ENCODE data around the gene CD300LF.

GRCh38 chr17:74694081-74694480 is 18.6 kb downstream of the CD300LF start:
- TF ChIP-seq CTCF (IDR thresholded peaks at IDR 0.05; ENCODE audit: low read depth, low read length, missing input control) (no peak), SP1 (IDR thresholded peaks at IDR 0.05) (no peak), TAF1 (conservative IDR thresholded peaks at IDR 0.05) (no peak), JUND (IDR thresholded peaks at IDR 0.05) (no peak)

Data from liver (tissue), 3 donors.